ENCODE measurements around the gene MXRA5.
"Not testable (repeated sequence)": the region's sequence is repeated elsewhere in the genome, so short reads cannot be mapped to it uniquely, and the experiment has no call there.

Gene MXRA5

DNA sequence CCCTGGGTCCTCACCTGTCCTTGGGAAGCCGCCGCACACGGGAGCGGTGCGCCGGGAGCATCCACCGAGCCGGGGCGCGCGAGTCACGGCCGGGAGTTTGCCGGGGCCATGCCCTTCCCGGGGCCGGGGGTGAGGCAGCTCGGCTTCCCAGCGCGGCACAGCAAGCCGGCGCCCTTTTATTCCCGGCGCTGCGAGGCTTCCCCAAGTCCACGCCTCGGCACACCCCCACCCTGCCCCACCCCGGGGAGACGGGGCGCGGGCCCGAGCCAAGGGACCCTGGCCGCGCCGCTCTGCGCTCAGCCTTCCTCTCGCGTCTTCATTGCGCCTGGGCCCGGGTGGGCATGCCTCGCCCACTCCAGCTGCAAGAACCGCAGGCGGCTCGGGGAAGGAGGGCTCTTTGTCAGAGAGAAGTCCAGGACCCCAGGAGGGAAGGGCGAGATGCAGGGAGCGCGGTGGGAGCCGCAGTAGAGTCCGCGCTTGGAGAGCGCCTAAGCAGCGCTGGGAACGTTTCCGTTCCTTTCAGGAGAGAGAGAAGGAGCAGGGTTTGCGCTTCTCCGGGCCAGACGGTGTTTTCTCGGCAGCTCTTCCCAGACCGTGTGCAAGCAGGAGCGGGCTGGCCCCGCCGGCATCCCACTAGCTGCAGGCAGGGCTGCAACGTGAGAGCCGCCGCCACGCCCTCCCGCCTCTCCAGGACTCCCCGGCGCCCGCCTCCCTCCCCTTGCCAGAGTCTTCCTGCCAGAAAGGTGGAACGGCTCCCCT, at the start of gene MXRA5:
MXRA5 (minus strand) TSS at position 152 of the 759 bp plus-strand sequence. CDS start 2,819 bp downstream, outside the sequence.
- peaks cover 62% of the 10 kb centered on the region for H3K27me3 Mint-ChIP-seq
- peaks cover 8% of the 10 kb centered on the region for H3K9me3 Mint-ChIP-seq
- no peaks in the 10 kb centered on the region for H3K4me1 Mint-ChIP-seq (ENCODE audit: low read depth)
- no peak within 1 kb of the TSS for H3K27ac Mint-ChIP-seq
- H3K36me3 Mint-ChIP-seq (ENCODE audit: low read depth) = no peaks in the 10 kb centered on the region
- no peak within 1 kb of the TSS for H3K4me3 Mint-ChIP-seq
- DNase-seq = no peak

- Mint-ChIP-seq H3K4me1 (ENCODE audit: low read depth) (no peaks in the 10 kb centered on the region), H3K4me3 (no peak overlapping the region), H3K27ac (no peak overlapping the region), H3K36me3 (ENCODE audit: low read depth) (no peaks in the 10 kb centered on the region), H3K27me3 (no peaks in the 10 kb centered on the region), H3K9me3 (no peaks in the 10 kb centered on the region)
- DNase-seq = no peak
Observed at GRCh38 chrX:3393581-3394111, 47.2 kb upstream of the MXRA5 start.

GRCh38 chrX:3393178-3393577, 46.7 kb upstream of the MXRA5 start:
- H3K4me3 Mint-ChIP-seq = no peak overlapping the region
- H3K9me3 Mint-ChIP-seq = no peaks in the 10 kb centered on the region
- no peaks in the 10 kb centered on the region for H3K4me1 Mint-ChIP-seq (ENCODE audit: low read depth)
- no peaks in the 10 kb centered on the region for H3K27me3 Mint-ChIP-seq
- H3K36me3 Mint-ChIP-seq (ENCODE audit: low read depth) = no peaks in the 10 kb centered on the region
- no peak overlapping the region for H3K27ac Mint-ChIP-seq
- no peak for DNase-seq

DNA sequence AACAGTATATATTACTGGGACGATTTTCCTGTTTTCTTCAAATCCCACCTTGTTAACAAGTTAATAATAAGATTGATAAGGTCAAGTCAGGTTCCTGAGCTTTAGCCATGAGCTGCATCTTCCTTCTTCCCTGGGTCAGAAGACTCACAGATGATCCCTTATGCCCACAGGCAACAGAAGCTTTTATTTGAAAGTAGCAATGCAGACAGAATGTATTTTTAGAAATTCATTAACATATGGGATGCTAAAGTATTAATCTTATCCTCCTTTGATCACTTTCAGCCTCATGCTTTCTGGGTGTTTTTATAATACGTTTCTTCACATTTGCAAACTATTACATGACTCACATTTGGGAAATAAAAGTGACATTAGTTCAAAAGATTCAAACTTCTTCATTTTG, 42.0 kb upstream of the MXRA5 start:
- Mint-ChIP-seq H3K4me3 (no peak overlapping the region), H3K27ac (no peak overlapping the region), H3K4me1 (ENCODE audit: low read depth) (no peaks in the 10 kb centered on the region), H3K27me3 (no peaks in the 10 kb centered on the region), H3K36me3 (ENCODE audit: low read depth) (no peaks in the 10 kb centered on the region), H3K9me3 (no peaks in the 10 kb centered on the region)
- no peak for DNase-seq

DNA sequence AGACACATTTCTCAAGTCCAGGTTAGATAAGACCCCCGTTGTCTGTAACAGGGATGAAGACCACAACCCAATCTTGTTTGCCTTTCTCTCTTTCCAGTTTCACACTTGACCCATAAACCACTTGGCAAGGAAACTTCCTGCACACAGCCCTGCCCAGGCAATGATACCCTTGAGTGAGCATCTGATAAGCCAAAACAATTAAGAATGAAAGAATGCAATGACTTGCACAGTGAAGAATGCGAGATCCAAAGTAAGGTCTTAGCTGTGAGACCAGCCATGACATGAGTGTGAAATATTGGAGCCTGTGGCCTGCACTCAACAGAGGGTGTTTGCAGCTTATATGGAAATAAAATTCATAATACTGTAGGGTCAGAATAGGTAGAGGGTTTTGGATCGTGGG, 37.9 kb upstream of the MXRA5 start:
- no peaks in the 10 kb centered on the region for H3K36me3 Mint-ChIP-seq (ENCODE audit: low read depth)
- H3K4me3 Mint-ChIP-seq = no peak overlapping the region

GRCh38 chrX:3380603-3381002, 34.2 kb upstream of the MXRA5 start:
- Mint-ChIP-seq H3K27ac (no peak overlapping the region), H3K36me3 (ENCODE audit: low read depth) (no peaks in the 10 kb centered on the region), H3K27me3 (no peaks in the 10 kb centered on the region), H3K9me3 (peaks cover 4% of the 10 kb centered on the region), H3K4me3 (no peak overlapping the region), H3K4me1 (ENCODE audit: low read depth) (no peaks in the 10 kb centered on the region)
- DNase-seq = no peak

More for the DNA sequence above, 37.9 kb upstream of the MXRA5 start:
- DNase-seq = no peak
- Mint-ChIP-seq H3K9me3 (no peaks in the 10 kb centered on the region), H3K27ac (no peak overlapping the region), H3K4me1 (ENCODE audit: low read depth) (no peaks in the 10 kb centered on the region), H3K27me3 (no peaks in the 10 kb centered on the region)

DNA sequence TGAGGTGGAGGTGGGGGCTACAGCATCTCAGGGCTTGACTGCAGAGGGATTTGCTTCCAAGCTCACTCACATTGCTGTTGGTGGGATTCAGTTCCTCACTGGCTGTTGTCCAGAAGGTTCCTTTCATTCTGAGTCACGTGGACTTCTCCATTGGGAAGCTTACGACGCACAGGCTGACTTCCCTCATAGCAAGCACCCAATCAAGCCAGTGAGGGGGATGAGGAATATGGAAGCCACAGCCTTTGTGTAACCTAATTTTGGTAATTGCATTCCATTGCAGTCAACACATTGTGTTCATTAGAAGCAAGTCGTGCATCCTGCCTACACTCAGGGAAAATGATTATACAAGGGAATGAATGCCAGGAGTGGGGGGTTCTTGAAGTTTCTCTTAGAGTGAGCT, 32.7 kb upstream of the MXRA5 start:
- Mint-ChIP-seq H3K36me3 (ENCODE audit: low read depth) (no peaks in the 10 kb centered on the region), H3K4me3 (no peak overlapping the region), H3K27ac (no peak overlapping the region), H3K27me3 (no peaks in the 10 kb centered on the region), H3K9me3 (peaks cover 4% of the 10 kb centered on the region), H3K4me1 (ENCODE audit: low read depth) (no peaks in the 10 kb centered on the region)
- no peak for DNase-seq

DNA sequence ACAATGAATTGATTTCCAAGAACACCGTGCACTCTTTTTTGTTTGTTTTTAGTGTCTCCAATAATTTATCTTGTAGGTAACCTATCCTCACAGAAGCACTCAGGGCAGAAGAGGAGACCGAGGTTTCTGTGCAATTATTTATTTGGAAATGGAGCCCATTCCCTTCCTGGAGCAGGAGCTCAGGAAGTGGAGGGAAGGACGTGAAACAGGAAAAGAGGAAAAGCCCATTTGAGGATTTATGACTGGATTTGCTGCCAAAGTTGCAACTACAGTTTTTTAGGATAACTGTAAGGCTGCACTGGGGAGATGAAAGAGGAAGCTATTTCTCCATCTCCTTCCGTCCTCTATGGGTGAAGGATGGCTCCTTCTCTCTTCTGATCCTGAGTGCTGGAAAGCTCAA, 31.7 kb upstream of the MXRA5 start:
- DNase-seq = no peak
- H3K27ac Mint-ChIP-seq = no peak overlapping the region
- no peaks in the 10 kb centered on the region for H3K36me3 Mint-ChIP-seq (ENCODE audit: low read depth)
- no peaks in the 10 kb centered on the region for H3K4me1 Mint-ChIP-seq (ENCODE audit: low read depth)
- H3K27me3 Mint-ChIP-seq = no peaks in the 10 kb centered on the region
- no peak overlapping the region for H3K4me3 Mint-ChIP-seq
- H3K9me3 Mint-ChIP-seq = peaks cover 4% of the 10 kb centered on the region

GRCh38 chrX:3377560-3377959, 31.1 kb upstream of the MXRA5 start:
- H3K27me3 Mint-ChIP-seq = no peaks in the 10 kb centered on the region
- no peak for DNase-seq
- peaks cover 4% of the 10 kb centered on the region for H3K9me3 Mint-ChIP-seq
- no peaks in the 10 kb centered on the region for H3K4me1 Mint-ChIP-seq (ENCODE audit: low read depth)
- H3K27ac Mint-ChIP-seq = no peak overlapping the region
- H3K36me3 Mint-ChIP-seq (ENCODE audit: low read depth) = no peaks in the 10 kb centered on the region
- no peak overlapping the region for H3K4me3 Mint-ChIP-seq

GRCh38 chrX:3375878-3376508, 29.5 kb upstream of the MXRA5 start:
- H3K4me3 Mint-ChIP-seq; H3K4me1 Mint-ChIP-seq (ENCODE audit: low read depth); DNase-seq; H3K36me3 Mint-ChIP-seq (ENCODE audit: low read depth); H3K27me3 Mint-ChIP-seq; H3K9me3 Mint-ChIP-seq; H3K27ac Mint-ChIP-seq: not testable (repeated sequence)

DNA sequence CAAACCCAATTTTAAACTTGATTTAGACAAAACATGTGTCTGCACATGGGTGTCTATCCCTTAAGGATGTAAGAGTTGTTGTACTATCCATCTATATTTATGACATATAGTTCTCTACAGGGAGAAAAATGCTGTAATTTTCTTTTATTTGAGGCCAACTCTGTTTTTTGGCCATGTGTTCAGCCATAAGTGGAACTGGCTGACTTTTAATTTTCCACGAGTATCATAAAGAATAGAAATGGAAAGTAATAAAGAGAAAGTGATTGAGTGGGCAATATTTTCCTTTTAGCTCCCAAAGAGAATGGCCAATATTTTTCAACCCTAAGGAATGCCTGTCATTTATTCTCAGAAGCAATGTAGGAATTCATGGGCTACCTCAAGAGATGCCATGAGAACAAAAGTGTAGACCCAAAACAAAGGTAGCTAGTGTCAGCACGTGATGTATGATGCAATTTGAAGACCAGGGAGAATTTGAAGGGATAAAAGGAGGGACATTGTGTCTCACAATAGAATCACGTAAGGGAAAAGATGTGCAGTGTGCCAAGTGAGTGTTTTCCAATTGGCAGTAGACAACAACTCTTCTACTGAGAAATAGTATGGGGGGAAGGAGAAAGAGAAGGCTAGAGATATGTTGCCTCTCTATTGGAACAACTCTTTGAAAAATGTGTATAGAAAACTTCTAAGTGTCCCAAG, 27.8 kb upstream of the MXRA5 start:
- no peak overlapping the region for H3K4me3 Mint-ChIP-seq
- H3K27ac Mint-ChIP-seq = no peak overlapping the region
- H3K36me3 Mint-ChIP-seq (ENCODE audit: low read depth) = no peaks in the 10 kb centered on the region
- DNase-seq = no peak
- no peaks in the 10 kb centered on the region for H3K27me3 Mint-ChIP-seq
- H3K9me3 Mint-ChIP-seq = peaks cover 8% of the 10 kb centered on the region
- no peaks in the 10 kb centered on the region for H3K4me1 Mint-ChIP-seq (ENCODE audit: low read depth)

DNA sequence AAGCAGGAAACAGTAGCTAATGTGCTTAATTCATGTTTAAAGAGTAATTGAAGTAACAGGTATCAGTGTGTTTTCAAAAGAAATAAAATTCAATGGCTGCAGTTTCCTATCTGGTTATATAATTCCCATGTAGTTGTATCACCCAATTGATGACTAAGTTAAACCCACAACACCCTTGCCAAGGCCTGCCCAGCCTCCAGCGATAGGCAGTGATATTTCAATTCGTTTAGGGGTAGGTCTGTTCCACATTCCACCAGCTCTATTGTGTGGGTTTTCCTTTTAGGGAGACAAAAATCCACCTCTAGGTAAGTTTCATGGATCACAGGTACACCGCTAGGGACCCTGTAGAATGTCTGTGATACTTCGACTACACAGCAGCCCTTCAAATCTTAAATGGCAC, 24.7 kb upstream of the MXRA5 start:
- Mint-ChIP-seq H3K4me3 (no peak overlapping the region), H3K4me1 (ENCODE audit: low read depth) (no peaks in the 10 kb centered on the region), H3K36me3 (ENCODE audit: low read depth) (no peaks in the 10 kb centered on the region), H3K27ac (no peak overlapping the region), H3K27me3 (no peaks in the 10 kb centered on the region), H3K9me3 (peaks cover 4% of the 10 kb centered on the region)
- no peak for DNase-seq

DNA sequence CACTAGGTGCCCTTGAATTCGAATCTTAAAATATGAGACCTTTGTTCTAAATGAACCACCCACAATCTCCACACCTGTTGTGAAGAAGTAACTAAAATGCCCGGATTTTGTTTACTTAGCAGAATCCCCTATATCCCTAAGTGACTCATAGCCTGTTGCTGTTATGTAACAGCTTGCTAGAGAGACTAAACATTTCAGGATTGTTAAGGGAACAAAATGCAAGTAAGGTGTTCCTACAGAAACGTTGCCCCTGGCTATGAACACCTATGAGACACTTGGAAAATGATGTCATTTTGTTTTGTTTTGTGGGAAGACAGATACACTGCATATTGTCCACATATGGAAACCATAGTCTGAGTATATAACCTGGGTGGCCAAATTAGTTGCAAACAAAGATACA, 24.2 kb upstream of the MXRA5 start:
- H3K27me3 Mint-ChIP-seq = no peaks in the 10 kb centered on the region
- H3K36me3 Mint-ChIP-seq (ENCODE audit: low read depth) = no peaks in the 10 kb centered on the region
- no peak overlapping the region for H3K4me3 Mint-ChIP-seq
- H3K9me3 Mint-ChIP-seq = peaks cover 4% of the 10 kb centered on the region
- no peak overlapping the region for H3K27ac Mint-ChIP-seq
- no peaks in the 10 kb centered on the region for H3K4me1 Mint-ChIP-seq (ENCODE audit: low read depth)
- no peak for DNase-seq

DNA sequence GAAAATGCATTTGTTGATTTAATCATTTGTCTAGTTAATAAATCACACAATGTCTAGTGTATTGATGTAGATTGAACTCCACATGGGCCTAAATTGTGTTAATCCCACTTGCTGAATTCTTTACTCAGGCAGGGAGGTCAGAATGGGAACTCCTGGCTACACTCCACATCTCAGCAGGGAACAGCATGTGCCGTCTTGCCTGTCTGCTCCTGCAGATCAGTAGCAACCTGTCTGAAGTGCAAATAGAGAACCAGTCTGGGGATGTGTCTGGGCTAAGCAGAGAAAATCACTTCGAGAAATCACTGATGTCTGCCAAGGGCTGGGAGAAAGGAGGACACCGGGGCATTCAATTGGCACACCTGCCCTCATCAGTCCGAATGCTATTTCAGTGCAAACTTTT, 16.5 kb upstream of the MXRA5 start:
- Mint-ChIP-seq H3K36me3 (ENCODE audit: low read depth) (no peaks in the 10 kb centered on the region), H3K4me3 (no peak overlapping the region), H3K27me3 (peaks cover 5% of the 10 kb centered on the region), H3K27ac (no peak overlapping the region), H3K4me1 (ENCODE audit: low read depth) (no peaks in the 10 kb centered on the region), H3K9me3 (no peaks in the 10 kb centered on the region)
- DNase-seq = no peak

DNA sequence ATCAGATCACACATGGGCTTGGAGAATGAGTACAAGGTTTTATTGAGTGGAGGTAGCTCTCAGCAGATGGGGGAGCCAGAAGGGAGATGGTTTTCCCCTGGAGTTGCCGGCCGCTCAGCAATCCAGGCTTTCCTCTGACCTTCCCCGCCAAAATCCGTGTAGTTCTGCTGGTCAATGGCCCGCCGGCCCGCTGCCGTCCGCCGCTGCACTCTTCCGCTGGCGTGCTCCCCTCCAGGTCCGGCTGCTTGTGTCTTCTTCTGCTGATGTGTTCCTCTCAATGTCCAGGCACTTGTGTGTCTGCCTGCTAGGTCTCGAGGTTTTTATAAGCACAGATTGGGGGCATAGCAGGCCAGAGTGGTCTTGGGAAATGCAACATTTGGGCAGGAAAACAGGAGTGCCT, 14.4 kb upstream of the MXRA5 start:
- no peak for DNase-seq
- Mint-ChIP-seq H3K4me1 (ENCODE audit: low read depth) (no peaks in the 10 kb centered on the region), H3K9me3 (no peaks in the 10 kb centered on the region), H3K27me3 (peaks cover 5% of the 10 kb centered on the region), H3K36me3 (ENCODE audit: low read depth) (no peaks in the 10 kb centered on the region), H3K4me3 (no peak overlapping the region), H3K27ac (no peak overlapping the region)
